OCI-LY3 (cell line): ENCODE measurements around the gene GNG12.

Source experiments
- EZH2phosphoT487 ChIP-seq: fragments of 200-600 bp; shearing (Covaris generic); IDR thresholded peaks from 2 replicates; pipeline ENCODE4 v1.6.1; 2018; ENCODE audit warnings: antibody characterized with exemption, mixed run types, low read depth
- TF ChIP-seq, protein P1 (sequence below): fragments of 200-600, 300-600 bp; sonication (generic); IDR thresholded peaks from 2 replicates; pipeline ENCODE4 v1.5.1; 2014; ENCODE audit warnings: antibody characterized with exemption, low read length, low read depth

DNA sequence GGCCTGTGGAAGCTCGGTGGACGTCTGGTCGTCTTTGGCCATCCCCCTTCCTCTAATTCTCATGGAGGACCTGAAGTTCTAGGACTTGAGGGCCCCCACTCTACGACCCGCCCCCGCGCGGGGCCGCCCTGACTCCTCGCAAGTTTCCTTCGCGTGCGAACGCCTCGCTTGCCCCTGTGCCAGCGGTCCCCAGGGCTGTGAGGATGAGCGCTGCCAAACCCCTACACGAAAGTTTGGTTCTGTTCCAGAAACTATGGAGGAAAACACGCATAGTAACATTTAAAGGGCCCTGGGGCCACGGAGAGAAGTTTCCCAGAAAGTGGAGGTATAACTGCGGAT, 304 bp upstream of the GNG12 start:
- TF ChIP-seq, protein P1, sequence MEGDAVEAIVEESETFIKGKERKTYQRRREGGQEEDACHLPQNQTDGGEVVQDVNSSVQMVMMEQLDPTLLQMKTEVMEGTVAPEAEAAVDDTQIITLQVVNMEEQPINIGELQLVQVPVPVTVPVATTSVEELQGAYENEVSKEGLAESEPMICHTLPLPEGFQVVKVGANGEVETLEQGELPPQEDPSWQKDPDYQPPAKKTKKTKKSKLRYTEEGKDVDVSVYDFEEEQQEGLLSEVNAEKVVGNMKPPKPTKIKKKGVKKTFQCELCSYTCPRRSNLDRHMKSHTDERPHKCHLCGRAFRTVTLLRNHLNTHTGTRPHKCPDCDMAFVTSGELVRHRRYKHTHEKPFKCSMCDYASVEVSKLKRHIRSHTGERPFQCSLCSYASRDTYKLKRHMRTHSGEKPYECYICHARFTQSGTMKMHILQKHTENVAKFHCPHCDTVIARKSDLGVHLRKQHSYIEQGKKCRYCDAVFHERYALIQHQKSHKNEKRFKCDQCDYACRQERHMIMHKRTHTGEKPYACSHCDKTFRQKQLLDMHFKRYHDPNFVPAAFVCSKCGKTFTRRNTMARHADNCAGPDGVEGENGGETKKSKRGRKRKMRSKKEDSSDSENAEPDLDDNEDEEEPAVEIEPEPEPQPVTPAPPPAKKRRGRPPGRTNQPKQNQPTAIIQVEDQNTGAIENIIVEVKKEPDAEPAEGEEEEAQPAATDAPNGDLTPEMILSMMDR: no peak
- no peak for TF ChIP-seq EZH2phosphoT487
